Esophagus squamous epithelium (tissue), 5 donors: ENCODE measurements around the gene CCDC50. TPM values are rescaled to one million over a fixed set of nuclear protein-coding genes. Genes with fewer than 3 reads are reported as not detected.

Experiments used
- DNase-seq: peaks from one replicate; lab custom pipeline; 2025; lab: John Stamatoyannopoulos, UW
- H3K27ac ChIP-seq, 4 donors: fragments of 200-600 bp; sonication (generic); one replicate each; pipeline ENCODE4 v1.5.1; 2016 to 2019; ENCODE audit warnings: mild to moderate bottlenecking in 1 of 4
- H3K27me3 ChIP-seq, 4 donors: fragments of 200-600 bp; sonication (generic); 1 replicate in 3 of 4; 2 replicates in 1 of 4; pipeline versions ENCODE4 v1.5.1 to v1.6.0; 2017 to 2021; ENCODE audit warnings: antibody characterized with exemption in 1 of 4
- H3K36me3 ChIP-seq, 3 donors: fragments of 200-600 bp; sonication (generic); one replicate each; pipeline ENCODE4 v1.5.1; 2016 to 2019
- H3K4me1 ChIP-seq, 3 donors: fragments of 200-600 bp; sonication (generic); one replicate each; pipeline ENCODE4 v1.5.1; 2017 to 2019
- H3K4me3 ChIP-seq, 4 donors: fragments of 200-600 bp; sonication (generic); 1 replicate in 3 of 4; 2 replicates in 1 of 4; pipeline ENCODE4 v1.5.1; 2016 to 2019; ENCODE audit warnings: mild to moderate bottlenecking in 2 of 4, moderate library complexity in 1 of 4
- H3K9me3 ChIP-seq, 3 donors: fragments of 200-600 bp; sonication (generic); one replicate each; pipeline ENCODE4 v1.5.1; 2016 to 2019
- POLR2A ChIP-seq, 4 donors: fragments of 450-650 bp; IDR thresholded peaks; one replicate each; pipeline ENCODE4 v1.6.1; 2017; ENCODE audit warnings: antibody characterized with exemption in 4 of 4, mild to moderate bottlenecking in 4 of 4, moderate library complexity in 3 of 4
- WGBS, 2 donors: methylation state at CpG; one replicate each; pipeline ENCODE4 v1.1.5; 2018; 5-methylcytosine and 5-hydroxymethylcytosine counted together
- intact Hi-C: fragments of 100-400 bp; cut with DNase I; formaldehyde crosslinking; loops from one replicate; pipeline ENCODE4 v1.15.0; 2022
- total RNA-seq, 4 donors: library from RNA; depleted of rRNA; stranded (reverse); fragments of >200 nt; gene quantifications; one replicate each; pipeline ENCODE4 v1.1.0, GENCODE V29; 2016
- TF ChIP-seq, protein P1 (sequence below), 6 experiments: fragments of 450-650 bp in 4 of 6; fragments of 200-600 bp in 2 of 6; sonication (generic) in 2 of 6; IDR thresholded peaks; one replicate each; pipeline ENCODE4 v1.5.1; 2016 to 2019; ENCODE audit warnings: antibody characterized with exemption in 6 of 6, mild to moderate bottlenecking in 4 of 6, moderate library complexity in 4 of 6
- donor health status: DM: yes; HTN: yes; CAD: no.

CCDC50 gene
- total RNA-seq, 4 donors from 2014 or later, result 12.7 to 56.6 (median 30.5) TPM

DNA sequence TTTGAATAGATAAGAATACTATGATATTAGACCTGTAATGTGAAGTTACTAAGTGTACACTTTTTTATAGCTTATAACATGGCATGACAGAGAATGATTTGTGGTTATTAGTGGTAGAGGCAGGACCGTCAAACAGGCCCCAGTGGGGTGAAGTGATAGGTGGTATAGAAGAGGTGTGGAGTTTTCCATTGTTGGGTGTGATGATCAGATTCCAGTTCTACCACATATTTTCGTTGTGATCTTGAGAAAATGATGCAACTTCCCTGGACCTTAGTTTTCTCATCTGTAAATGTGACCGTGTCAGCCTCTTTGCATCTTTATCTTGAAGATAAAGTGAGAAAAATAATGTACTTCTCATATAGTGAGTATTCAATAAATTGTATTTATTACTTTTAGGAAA, 31.4 kb downstream of the CCDC50 start:
- 55 to 65% methylated on average over 3 of the region's 3 CpGs for WGBS, 2 donors
- no peaks in the 10 kb centered on the region for H3K27me3 ChIP-seq
- H3K4me1 ChIP-seq, result peaks cover 0 to 36% (median 13%) of the 10 kb centered on the region in 3 donors
- H3K4me3 ChIP-seq, result no peak overlapping the region
- H3K27ac ChIP-seq, result no peak overlapping the region
- peaks cover 0 to 50% (median 0%) of the 10 kb centered on the region in 3 donors for H3K36me3 ChIP-seq
- no peaks in the 10 kb centered on the region for H3K9me3 ChIP-seq
- TF ChIP-seq, protein P1, sequence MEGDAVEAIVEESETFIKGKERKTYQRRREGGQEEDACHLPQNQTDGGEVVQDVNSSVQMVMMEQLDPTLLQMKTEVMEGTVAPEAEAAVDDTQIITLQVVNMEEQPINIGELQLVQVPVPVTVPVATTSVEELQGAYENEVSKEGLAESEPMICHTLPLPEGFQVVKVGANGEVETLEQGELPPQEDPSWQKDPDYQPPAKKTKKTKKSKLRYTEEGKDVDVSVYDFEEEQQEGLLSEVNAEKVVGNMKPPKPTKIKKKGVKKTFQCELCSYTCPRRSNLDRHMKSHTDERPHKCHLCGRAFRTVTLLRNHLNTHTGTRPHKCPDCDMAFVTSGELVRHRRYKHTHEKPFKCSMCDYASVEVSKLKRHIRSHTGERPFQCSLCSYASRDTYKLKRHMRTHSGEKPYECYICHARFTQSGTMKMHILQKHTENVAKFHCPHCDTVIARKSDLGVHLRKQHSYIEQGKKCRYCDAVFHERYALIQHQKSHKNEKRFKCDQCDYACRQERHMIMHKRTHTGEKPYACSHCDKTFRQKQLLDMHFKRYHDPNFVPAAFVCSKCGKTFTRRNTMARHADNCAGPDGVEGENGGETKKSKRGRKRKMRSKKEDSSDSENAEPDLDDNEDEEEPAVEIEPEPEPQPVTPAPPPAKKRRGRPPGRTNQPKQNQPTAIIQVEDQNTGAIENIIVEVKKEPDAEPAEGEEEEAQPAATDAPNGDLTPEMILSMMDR (IDR thresholded peaks at IDR 0.05), result no peak
- no peak for TF ChIP-seq POLR2A (IDR thresholded peaks at IDR 0.05)
- intact Hi-C loops, result no loop called here
- no peak for DNase-seq

DNA sequence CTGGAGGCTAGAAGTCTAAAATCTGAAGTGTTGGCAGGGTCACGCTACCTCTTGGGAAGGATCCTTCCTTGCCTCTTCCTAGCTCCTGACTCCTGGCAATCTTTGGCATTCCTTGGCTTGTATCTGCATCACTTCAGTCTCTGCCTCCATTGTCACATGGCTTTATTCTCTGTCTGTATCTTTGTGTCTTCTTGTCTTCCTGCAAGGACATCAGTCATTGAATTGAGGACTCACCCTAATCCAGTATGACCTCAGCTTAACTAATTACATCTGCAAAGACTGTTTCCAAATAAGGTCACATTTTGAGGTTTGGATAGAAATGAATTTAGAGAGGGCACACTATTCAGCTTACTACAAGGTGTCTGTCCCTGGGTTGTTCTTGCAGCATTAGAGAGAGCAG, 32.3 kb downstream of the CCDC50 start:
- peaks cover 0 to 57% (median 0%) of the 10 kb centered on the region in 3 donors for H3K36me3 ChIP-seq

DNA sequence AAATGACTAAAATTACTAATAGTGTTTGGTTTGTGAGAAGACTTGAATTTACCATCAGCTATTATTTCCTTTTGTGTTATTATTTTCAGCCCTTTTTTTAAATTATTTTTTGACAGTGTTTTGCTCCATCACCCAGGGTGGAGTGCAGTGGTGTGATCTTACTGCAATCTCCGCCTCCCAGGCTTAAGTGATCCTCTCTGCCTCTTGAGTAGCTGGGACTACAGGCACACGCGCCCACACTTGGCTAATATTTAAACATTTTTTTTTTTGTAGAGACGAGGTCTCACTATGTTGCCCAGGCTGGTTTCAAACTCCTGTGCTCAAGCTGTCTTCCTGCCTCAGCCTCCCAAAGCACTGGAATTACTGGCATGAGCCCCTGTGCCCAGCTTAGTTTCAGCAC, 32.8 kb downstream of the CCDC50 start:
- no peaks in the 10 kb centered on the region for H3K27me3 ChIP-seq
- 78 to 85% methylated on average over 4 of the region's 4 CpGs for WGBS, 2 donors
- no peak overlapping the region for H3K4me3 ChIP-seq
- DNase-seq, result no peak
- no peak for TF ChIP-seq POLR2A (IDR thresholded peaks at IDR 0.05)
- TF ChIP-seq, protein P1 (IDR thresholded peaks at IDR 0.05), result no peak
- H3K27ac ChIP-seq, result no peak overlapping the region
- intact Hi-C loops, result no loop called here
- peaks cover 0 to 57% (median 0%) of the 10 kb centered on the region in 3 donors for H3K36me3 ChIP-seq
- peaks cover 0 to 22% (median 3%) of the 10 kb centered on the region in 3 donors for H3K4me1 ChIP-seq
- H3K9me3 ChIP-seq, result no peaks in the 10 kb centered on the region

More for the DNA sequence above, 32.3 kb downstream of the CCDC50 start:
- Histone ChIP-seq H3K9me3 (no peaks in the 10 kb centered on the region), H3K27ac (no peak overlapping the region), H3K27me3 (no peaks in the 10 kb centered on the region), H3K4me1 (peaks cover 0 to 28% (median 9%) of the 10 kb centered on the region in 3 donors), H3K4me3 (no peak overlapping the region)
- intact Hi-C loops, result no loop called here
- 89 to 90% methylated on average over 1 of the region's 1 CpG for WGBS, 2 donors
- TF ChIP-seq, protein P1 (IDR thresholded peaks at IDR 0.05), result no peak
- no peak for TF ChIP-seq POLR2A (IDR thresholded peaks at IDR 0.05)
- DNase-seq, result no peak

DNA sequence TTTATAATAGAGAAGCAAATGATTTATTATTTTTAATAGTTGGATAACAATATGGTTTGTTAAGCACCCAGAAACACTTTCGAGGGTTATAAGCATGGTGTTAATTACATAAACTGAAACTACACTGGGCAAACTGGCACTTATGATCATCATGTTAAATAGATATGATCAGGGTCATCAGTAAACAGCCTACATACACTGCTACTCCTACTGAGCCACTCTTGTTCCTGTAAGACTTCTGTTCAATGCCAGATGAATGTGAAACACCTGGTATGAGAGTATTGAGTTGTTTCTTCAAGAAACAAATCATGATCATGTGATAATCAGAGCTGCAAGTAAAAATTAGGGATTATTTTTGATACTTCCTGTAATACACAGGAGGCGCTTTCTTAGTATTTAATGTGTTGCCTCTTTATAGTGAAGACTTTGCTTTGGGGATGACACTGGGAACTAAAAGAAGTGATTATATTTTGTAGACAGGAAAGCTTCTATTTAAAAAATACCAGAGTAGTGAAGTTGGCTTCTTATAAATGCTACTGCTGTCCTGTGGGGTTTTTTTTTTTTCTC, 33.4 kb downstream of the CCDC50 start:
- intact Hi-C loops, result no loop called here
- peaks cover 0 to 55% (median 0%) of the 10 kb centered on the region in 3 donors for H3K36me3 ChIP-seq
- no peak for DNase-seq
- H3K9me3 ChIP-seq, result no peaks in the 10 kb centered on the region
- no peak for TF ChIP-seq POLR2A (IDR thresholded peaks at IDR 0.05)
- TF ChIP-seq, protein P1 (IDR thresholded peaks at IDR 0.05), result no peak
- H3K27ac ChIP-seq, result no peak overlapping the region
- H3K27me3 ChIP-seq, result no peaks in the 10 kb centered on the region
- 79 to 85% methylated on average over 2 of the region's 2 CpGs for WGBS, 2 donors
- no peak overlapping the region for H3K4me3 ChIP-seq
- H3K4me1 ChIP-seq, result peaks cover 0 to 17% (median 0%) of the 10 kb centered on the region in 3 donors

DNA sequence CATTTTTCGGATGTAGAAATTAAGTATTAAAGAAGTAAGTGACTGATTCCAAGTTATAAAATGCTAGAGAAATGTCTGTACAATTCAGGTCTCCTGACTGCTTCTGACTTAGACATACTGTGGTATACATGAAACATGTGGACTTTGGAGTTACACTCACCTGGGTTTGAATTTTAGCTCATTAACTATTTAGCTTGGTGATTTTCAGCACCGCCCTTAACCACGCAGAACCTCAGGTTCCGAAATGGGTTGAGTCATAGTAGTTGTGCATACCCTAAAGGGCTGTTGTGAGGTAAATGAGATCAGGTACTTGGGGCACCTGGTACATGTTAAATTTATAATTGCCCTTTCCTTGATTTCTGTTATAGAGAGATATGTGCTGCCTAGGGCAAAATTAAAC, 34.0 kb downstream of the CCDC50 start:
- no peak for TF ChIP-seq POLR2A (IDR thresholded peaks at IDR 0.05)
- TF ChIP-seq, protein P1 (IDR thresholded peaks at IDR 0.05), result no peak
- intact Hi-C loops, result no loop called here
- Histone ChIP-seq H3K27ac (no peak overlapping the region), H3K36me3 (peaks cover 0 to 50% (median 0%) of the 10 kb centered on the region in 3 donors), H3K4me3 (no peak overlapping the region), H3K4me1 (peaks cover 0 to 17% (median 0%) of the 10 kb centered on the region in 3 donors), H3K27me3 (no peaks in the 10 kb centered on the region), H3K9me3 (no peaks in the 10 kb centered on the region)
- no peak for DNase-seq
- 75 to 79% methylated on average over 4 of the region's 4 CpGs for WGBS, 2 donors
